OCI-LY1 (cell line): Measurements from ENCODE around the gene CARD18.
"Not testable (repeated sequence)": the region's sequence is repeated elsewhere in the genome, so short reads cannot be mapped to it uniquely, and the experiment has no call there.

Experiments
- H2AFZ ChIP-seq: fragments of 200-600 bp; sonication (generic), shearing (Covaris generic); 2 replicates; pipeline ENCODE4 v1.6.0; 2014; ENCODE audit warnings: antibody characterized with exemption, mild to moderate bottlenecking, low read length
- H3F3A ChIP-seq: fragments of 200-600 bp; sonication (generic), shearing (Covaris generic); 2 replicates; pipeline ENCODE4 v1.6.0; 2014; ENCODE audit warnings: mild to moderate bottlenecking, antibody characterized with exemption, low read length, moderate library complexity; ENCODE audit not compliant: insufficient read depth
- H3K27ac ChIP-seq: fragments of 200-600 bp; sonication (generic); 2 replicates; pipeline ENCODE4 v1.5.1; 2014; ENCODE audit warnings: low read length, mixed run types, mild to moderate bottlenecking, low read depth; ENCODE audit not compliant: poor library complexity, severe bottlenecking
- H3K27me3 ChIP-seq: fragments of 200-600 bp; sonication (generic); 2 replicates; pipeline ENCODE4 v1.6.0; 2014; ENCODE audit warnings: antibody characterized with exemption, mild to moderate bottlenecking, low read length, moderate library complexity; ENCODE audit not compliant: insufficient read depth
- H3K36me3 ChIP-seq: fragments of 200-600 bp; sonication (generic); 2 replicates; pipeline ENCODE4 v1.6.1; 2014; ENCODE audit warnings: mild to moderate bottlenecking, antibody characterized with exemption, low read length, moderate library complexity, mixed read lengths; ENCODE audit not compliant: insufficient read depth
- H3K4me1 ChIP-seq: fragments of 200-600 bp; sonication (generic); 2 replicates; pipeline ENCODE4 v1.5.1; 2014; ENCODE audit warnings: mild to moderate bottlenecking, low read length, moderate library complexity; ENCODE audit not compliant: insufficient read depth, severe bottlenecking
- H3K4me2 ChIP-seq: fragments of 200-600 bp; sonication (generic), shearing (Covaris generic); 2 replicates; pipeline ENCODE4 v1.6.1; 2014; ENCODE audit warnings: low read length
- H3K4me3 ChIP-seq: fragments of 200-600 bp; sonication (generic); 2 replicates; pipeline ENCODE4 v1.5.1; 2014; ENCODE audit warnings: low read length, low read depth, mild to moderate bottlenecking, mixed read lengths; ENCODE audit not compliant: poor library complexity, severe bottlenecking
- H3K79me2 ChIP-seq: fragments of 200-600 bp; shearing (Covaris generic); 2 replicates; pipeline ENCODE4 v1.6.1; 2016; ENCODE audit warnings: mixed run types, low read length, mixed read lengths; ENCODE audit not compliant: insufficient read depth
- H3K9ac ChIP-seq: fragments of 200-600 bp; sonication (generic), shearing (Covaris generic); 2 replicates; pipeline ENCODE4 v1.6.1; 2014; ENCODE audit warnings: mild to moderate bottlenecking, low read length, mixed read lengths
- H3K9me2 ChIP-seq: fragments of 200-600 bp; sonication (generic), shearing (Covaris generic); 2 replicates; pipeline ENCODE4 v1.6.1; 2014; ENCODE audit warnings: low read depth, mild to moderate bottlenecking, low read length, mixed read lengths
- H3K9me3 ChIP-seq: fragments of 200-600 bp; shearing (Covaris generic); 2 replicates; pipeline ENCODE4 v1.6.1; 2014; ENCODE audit warnings: low read length, mixed read lengths
- H4K20me1 ChIP-seq: fragments of 200-600 bp; sonication (generic), shearing (Covaris generic); 2 replicates; pipeline ENCODE4 v1.6.0; 2016; ENCODE audit warnings: mild to moderate bottlenecking, low read length; ENCODE audit not compliant: insufficient read depth
- EZH2 ChIP-seq: fragments of 200-600 bp; sonication (generic), shearing (Covaris generic); IDR thresholded peaks from 2 replicates; pipeline ENCODE4 v1.8.0; 2017; ENCODE audit warnings: borderline replicate concordance, mixed run types, mild to moderate bottlenecking, antibody characterized with exemption, low read length, moderate library complexity, mixed read lengths
- TF ChIP-seq, protein P1 (sequence below): fragments of 200-600 bp; sonication (generic), shearing (Covaris generic); IDR thresholded peaks from 2 replicates; pipeline ENCODE4 v1.5.1; 2017; ENCODE audit warnings: mild to moderate bottlenecking, antibody characterized with exemption, low read length, moderate library complexity, mixed read lengths

Gene CARD18

DNA sequence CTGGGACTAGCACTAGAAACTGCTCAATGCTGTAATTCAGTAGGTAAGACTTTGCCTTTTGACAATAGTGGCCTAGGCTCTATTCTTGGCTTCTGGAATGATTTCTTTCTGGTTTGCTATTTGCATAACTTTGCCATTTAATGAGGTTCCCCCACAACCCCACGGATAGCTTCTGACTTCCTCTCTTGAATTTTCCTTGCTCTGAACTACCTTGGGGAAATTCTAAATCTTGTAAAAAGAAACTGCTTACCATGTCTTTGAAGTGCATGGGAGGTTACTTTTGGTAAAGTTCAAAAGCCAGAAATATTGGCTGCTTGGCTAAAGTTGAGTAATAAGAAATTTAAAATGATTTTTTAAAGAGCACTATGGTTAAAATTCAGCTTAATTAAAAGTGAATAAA is 35.3 kb downstream of the CARD18 start:
- no peaks in the 10 kb centered on the region for H3K9me3 ChIP-seq
- no peak overlapping the region for H3K4me2 ChIP-seq
- TF ChIP-seq EZH2, result no peak
- TF ChIP-seq, protein P1, sequence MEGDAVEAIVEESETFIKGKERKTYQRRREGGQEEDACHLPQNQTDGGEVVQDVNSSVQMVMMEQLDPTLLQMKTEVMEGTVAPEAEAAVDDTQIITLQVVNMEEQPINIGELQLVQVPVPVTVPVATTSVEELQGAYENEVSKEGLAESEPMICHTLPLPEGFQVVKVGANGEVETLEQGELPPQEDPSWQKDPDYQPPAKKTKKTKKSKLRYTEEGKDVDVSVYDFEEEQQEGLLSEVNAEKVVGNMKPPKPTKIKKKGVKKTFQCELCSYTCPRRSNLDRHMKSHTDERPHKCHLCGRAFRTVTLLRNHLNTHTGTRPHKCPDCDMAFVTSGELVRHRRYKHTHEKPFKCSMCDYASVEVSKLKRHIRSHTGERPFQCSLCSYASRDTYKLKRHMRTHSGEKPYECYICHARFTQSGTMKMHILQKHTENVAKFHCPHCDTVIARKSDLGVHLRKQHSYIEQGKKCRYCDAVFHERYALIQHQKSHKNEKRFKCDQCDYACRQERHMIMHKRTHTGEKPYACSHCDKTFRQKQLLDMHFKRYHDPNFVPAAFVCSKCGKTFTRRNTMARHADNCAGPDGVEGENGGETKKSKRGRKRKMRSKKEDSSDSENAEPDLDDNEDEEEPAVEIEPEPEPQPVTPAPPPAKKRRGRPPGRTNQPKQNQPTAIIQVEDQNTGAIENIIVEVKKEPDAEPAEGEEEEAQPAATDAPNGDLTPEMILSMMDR, result no peak
- H3K27ac ChIP-seq, result no peak overlapping the region
- no peaks in the 10 kb centered on the region for H3K4me1 ChIP-seq
- no peaks in the 10 kb centered on the region for H4K20me1 ChIP-seq
- no peaks in the 10 kb centered on the region for H3K36me3 ChIP-seq
- no peak overlapping the region for H3K9ac ChIP-seq
- no peaks in the 10 kb centered on the region for H3K9me2 ChIP-seq
- H3K79me2 ChIP-seq, result no peaks in the 10 kb centered on the region
- H3K27me3 ChIP-seq, result no peaks in the 10 kb centered on the region
- H3K4me3 ChIP-seq, result no peak overlapping the region
- no peak overlapping the region for H2AFZ ChIP-seq
- no peaks in the 10 kb centered on the region for H3F3A ChIP-seq

DNA sequence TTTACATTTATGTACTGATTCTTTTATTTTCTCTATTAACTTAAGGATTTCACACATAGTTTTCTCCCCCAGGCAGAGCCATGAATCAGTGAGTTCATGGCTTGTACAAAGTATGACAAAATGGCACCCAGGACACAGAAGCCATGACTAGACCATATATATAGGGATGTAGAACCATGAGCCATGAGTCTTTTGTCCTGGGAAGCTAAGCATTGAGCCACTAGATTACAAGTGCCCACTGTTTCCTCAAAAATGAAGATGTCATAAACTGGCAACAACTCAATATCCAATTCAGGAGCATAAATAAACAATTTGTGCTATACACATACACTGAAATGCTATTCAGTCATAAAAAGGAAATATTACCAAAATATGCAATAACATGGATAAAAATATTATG is 36.2 kb downstream of the CARD18 start:
- no peaks in the 10 kb centered on the region for H4K20me1 ChIP-seq
- no peaks in the 10 kb centered on the region for H3K4me1 ChIP-seq
- no peak overlapping the region for H3K27ac ChIP-seq
- H3K4me2 ChIP-seq, result no peak overlapping the region
- H3K79me2 ChIP-seq, result no peaks in the 10 kb centered on the region
- H3K27me3 ChIP-seq, result no peaks in the 10 kb centered on the region
- no peak overlapping the region for H3K4me3 ChIP-seq
- no peaks in the 10 kb centered on the region for H3K9me2 ChIP-seq
- no peaks in the 10 kb centered on the region for H3F3A ChIP-seq
- H3K36me3 ChIP-seq, result no peaks in the 10 kb centered on the region
- H3K9ac ChIP-seq, result no peak overlapping the region
- no peaks in the 10 kb centered on the region for H3K9me3 ChIP-seq
- TF ChIP-seq, protein P1, result no peak
- no peak for TF ChIP-seq EZH2
- H2AFZ ChIP-seq, result no peak overlapping the region

DNA sequence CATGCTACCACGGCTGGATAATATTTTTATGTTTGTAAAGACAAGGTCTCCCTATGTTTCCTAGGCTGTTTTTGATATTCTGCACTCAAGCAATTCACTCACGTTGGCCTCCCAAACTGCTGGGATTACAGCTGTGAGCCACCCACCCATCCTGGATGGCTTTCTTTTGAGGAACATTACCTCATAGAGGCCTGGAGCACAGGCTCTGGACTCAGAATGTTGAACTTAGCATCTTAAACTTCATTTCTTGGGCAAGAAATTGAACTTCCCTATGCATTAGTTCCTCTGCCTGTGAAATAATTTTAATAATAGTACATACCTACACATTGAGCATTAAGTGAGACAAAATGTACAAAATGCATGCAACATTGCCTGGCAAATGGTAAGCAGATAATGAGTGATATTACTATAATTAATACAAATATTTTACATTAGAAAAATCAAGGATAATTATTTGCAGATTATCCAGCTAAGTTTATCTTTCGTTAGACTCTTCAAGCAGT is 37.4 kb downstream of the CARD18 start:
- H3K9ac ChIP-seq, H3K27me3 ChIP-seq, H3K79me2 ChIP-seq, H3K9me3 ChIP-seq, H3K36me3 ChIP-seq, H3K4me2 ChIP-seq, H2AFZ ChIP-seq, H3K4me1 ChIP-seq, H3F3A ChIP-seq, H3K4me3 ChIP-seq, H3K9me2 ChIP-seq, H3K27ac ChIP-seq, H4K20me1 ChIP-seq: not testable (repeated sequence)

DNA sequence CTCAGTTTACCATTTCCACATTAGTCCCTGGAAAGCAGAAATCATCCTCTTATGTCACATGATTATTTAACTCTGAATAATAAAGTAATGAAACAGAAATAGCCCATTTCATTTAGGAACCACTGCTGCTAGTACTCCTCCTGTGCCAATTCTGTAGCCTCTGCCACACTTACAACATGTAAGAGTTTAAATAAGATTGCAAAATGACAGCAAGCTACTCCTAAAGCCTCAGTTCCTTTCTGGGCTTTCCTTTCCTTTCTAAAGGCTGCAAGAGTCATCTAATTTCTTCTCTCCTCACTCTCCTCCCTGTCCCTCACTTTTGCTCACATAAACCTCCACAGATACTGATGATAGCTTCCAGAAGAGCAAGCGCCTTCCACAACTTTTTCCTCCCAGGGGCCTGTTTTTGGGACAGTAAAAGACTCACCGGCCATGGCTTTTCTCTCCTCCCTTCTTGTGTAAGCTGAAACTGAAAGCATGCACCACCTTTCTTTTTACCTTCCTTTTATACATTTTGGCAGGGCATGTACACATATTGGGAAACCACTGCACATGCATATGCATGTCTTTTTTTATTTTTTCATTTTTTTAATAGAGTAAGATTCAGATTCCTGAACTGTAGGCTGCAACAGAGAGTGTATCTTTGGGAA is 38.5 kb downstream of the CARD18 start:
- no peak overlapping the region for H2AFZ ChIP-seq
- H3K9ac ChIP-seq, result no peak overlapping the region
- no peaks in the 10 kb centered on the region for H4K20me1 ChIP-seq
- no peak overlapping the region for H3K27ac ChIP-seq
- no peaks in the 10 kb centered on the region for H3K36me3 ChIP-seq
- no peak overlapping the region for H3K4me2 ChIP-seq
- no peaks in the 10 kb centered on the region for H3K9me2 ChIP-seq
- H3K79me2 ChIP-seq, result no peaks in the 10 kb centered on the region
- no peaks in the 10 kb centered on the region for H3K9me3 ChIP-seq
- H3K4me3 ChIP-seq, result no peak overlapping the region
- TF ChIP-seq EZH2, result no peak
- TF ChIP-seq, protein P1, result no peak
- no peaks in the 10 kb centered on the region for H3K4me1 ChIP-seq
- no peaks in the 10 kb centered on the region for H3K27me3 ChIP-seq
- no peaks in the 10 kb centered on the region for H3F3A ChIP-seq
